Effector memory CD4-positive, alpha-beta T cell (primary cell): Measurements from ENCODE around the gene IL17REL.

ENCODE experiments used
- DNase-seq, 3 donors: peaks; one replicate each; pipeline ENCODE4 v3.0.0-alpha.2; 2020
- H3K27ac ChIP-seq: 2 replicates; pipeline ENCODE4 v1.7.0; 2013; ENCODE audit warnings: mild to moderate bottlenecking, low read length, moderate library complexity; ENCODE audit not compliant: insufficient read depth, poor library complexity, severe bottlenecking
- H3K27me3 ChIP-seq: replicated peaks from 2 replicates; pipeline ENCODE4 v1.7.0; 2013; ENCODE audit warnings: mild to moderate bottlenecking, low read length; ENCODE audit not compliant: insufficient read depth, control insufficient read depth, poor library complexity, severe bottlenecking
- H3K36me3 ChIP-seq: 2 replicates; pipeline ENCODE4 v1.7.0; 2013; ENCODE audit warnings: mild to moderate bottlenecking, low read length, moderate library complexity; ENCODE audit not compliant: control insufficient read depth, insufficient read depth
- H3K4me1 ChIP-seq: 2 replicates; pipeline ENCODE4 v1.7.0; 2013; ENCODE audit warnings: low read length, mild to moderate bottlenecking; ENCODE audit not compliant: control insufficient read depth, insufficient read depth, poor library complexity, severe bottlenecking
- H3K4me3 ChIP-seq: 2 replicates; pipeline ENCODE4 v1.7.0; 2013; ENCODE audit warnings: low read length, low read depth, mild to moderate bottlenecking; ENCODE audit not compliant: insufficient read depth, poor library complexity, severe bottlenecking
- H3K9me3 ChIP-seq: 2 replicates; pipeline ENCODE4 v1.7.0; 2013; ENCODE audit warnings: mild to moderate bottlenecking, low read length, moderate library complexity; ENCODE audit not compliant: control insufficient read depth

Gene IL17REL

DNA sequence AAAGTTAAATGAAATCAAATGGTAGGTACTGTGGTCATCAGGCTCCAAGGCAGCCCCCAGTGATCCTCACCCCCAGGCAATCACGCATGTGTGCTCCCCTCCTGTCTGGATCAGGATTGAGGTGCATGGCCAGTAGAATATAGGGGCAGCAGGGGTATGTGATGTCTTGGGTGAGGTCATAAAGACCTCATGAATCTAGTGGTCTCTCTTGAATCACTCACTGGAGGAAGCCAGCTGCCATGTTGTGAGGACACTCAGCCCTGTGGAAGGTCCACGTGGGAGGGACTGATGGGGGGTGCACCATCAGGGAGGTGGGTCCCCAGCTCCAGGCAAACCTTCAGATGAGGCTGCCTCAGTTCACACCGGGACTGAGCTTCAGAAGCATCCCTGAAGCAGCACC is 6.8 kb upstream of the IL17REL start:
- Histone ChIP-seq H3K9me3 (no peaks in the 10 kb centered on the region), H3K36me3 (no peaks in the 10 kb centered on the region), H3K27me3 (peaks cover 4% of the 10 kb centered on the region), H3K27ac (no peak overlapping the region), H3K4me1 (peaks cover 25% of the 10 kb centered on the region), H3K4me3 (no peak overlapping the region)
- no peak for DNase-seq

DNA sequence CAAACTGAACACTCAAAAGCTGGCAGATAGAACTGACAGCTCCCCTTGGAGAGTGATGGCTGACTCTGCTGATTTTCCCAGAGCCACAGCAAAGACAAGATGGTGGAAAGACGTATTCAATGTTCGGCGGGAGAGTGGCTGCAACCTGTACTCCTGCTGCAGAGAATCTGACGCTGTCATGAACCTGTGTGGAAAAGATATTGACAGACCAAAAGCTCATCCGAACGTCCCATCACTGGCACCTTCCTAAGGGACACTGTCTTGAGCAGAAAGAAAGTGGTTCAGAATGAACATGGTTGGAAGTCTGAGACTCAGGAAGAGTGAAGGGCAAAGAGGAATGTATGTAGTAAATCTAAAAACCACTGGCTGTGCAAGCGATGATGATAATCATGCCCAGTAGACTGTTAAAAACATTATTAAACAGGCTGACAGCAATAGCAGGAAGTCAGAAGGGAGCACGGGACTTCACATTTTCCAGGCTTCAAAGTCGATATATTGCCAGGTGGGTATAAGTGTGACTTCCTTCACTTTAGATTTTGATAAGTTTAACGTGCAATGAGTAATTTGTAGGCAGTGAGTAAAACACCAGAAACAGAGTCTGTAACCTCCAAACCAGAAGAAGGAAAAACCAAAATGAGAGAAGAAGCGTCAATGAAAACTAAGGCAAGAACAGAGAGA is 6.2 kb upstream of the IL17REL start:
- Histone ChIP-seq H3K4me1 (peaks cover 29% of the 10 kb centered on the region), H3K27ac (no peak overlapping the region), H3K36me3 (no peaks in the 10 kb centered on the region), H3K4me3 (no peak overlapping the region), H3K9me3 (no peaks in the 10 kb centered on the region), H3K27me3 (peaks cover 8% of the 10 kb centered on the region)
- DNase-seq: no peak

DNA sequence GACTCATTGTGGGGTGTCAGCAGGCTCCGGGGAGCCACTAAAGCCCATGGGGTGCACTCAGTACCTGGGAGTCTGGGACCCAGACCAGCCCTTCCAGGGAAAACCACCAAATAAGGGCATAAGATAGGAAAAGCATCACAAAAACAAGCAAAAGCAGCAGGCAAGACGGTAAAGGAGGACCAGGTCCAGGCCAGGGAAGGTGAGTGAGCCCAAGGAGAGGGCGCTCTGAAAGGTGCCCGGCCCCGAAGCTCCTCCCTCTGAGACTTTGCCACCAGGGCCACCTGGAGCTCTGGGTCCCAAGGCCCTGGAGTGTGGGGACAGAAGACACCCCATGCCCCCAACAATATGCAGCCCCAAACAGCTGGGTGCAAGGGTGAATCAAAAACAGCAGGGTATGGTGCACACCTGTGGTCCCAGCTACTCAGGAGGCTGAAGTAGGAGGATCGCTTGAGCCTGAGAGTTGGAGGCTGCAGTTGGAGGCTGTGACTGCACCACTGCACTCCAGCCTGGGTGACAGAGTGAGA is 5.2 kb upstream of the IL17REL start:
- Histone ChIP-seq H3K27ac (peak overlapping the region; percentile 39), H3K27me3 (peaks cover 8% of the 10 kb centered on the region), H3K36me3 (no peaks in the 10 kb centered on the region), H3K9me3 (no peaks in the 10 kb centered on the region), H3K4me1 (peaks cover 29% of the 10 kb centered on the region), H3K4me3 (no peak overlapping the region)
- DNase-seq: no peak

DNA sequence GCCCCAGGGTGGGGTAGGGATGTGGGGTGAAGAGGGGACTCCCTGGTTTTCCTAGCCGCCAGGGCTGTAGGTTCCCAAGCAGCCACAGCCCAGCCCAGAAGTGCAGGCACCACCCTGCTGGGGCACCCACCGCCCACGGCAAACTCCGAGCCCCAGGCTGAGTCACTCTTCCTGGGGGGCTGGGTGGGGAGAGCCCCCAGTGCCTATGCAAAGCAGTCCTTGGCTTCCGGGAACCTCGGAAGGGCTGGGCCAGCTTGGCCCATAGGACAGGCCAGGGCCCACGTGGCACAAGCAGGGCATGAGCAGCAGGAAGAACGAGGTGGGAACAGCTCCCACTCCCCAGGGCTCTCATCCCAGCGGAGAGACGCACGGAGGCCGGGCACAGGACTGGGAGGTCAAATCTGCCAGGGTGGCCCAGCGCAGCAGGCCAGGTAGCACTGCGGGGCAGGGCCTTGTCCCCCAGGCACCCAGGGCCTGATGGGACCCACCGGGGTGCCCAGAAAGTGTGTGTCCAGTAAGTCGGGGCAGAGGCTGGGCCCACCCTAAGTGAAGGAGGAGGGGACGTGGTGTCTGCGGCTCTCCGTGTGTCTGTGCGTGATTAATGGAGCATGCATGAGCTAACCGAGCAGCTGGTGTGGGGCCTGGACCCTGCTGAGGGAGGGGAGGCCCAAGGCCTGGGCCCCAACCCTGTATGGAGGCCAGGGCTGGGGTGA is 4.6 kb upstream of the IL17REL start:
- peaks cover 29% of the 10 kb centered on the region for H3K4me1 ChIP-seq
- no peaks in the 10 kb centered on the region for H3K36me3 ChIP-seq
- H3K27ac ChIP-seq: peak overlapping the region; percentile 39
- no peaks in the 10 kb centered on the region for H3K9me3 ChIP-seq
- H3K27me3 ChIP-seq: peaks cover 8% of the 10 kb centered on the region
- peak in 1 of 3 donors; percentile 55 for DNase-seq
- no peak overlapping the region for H3K4me3 ChIP-seq

DNA sequence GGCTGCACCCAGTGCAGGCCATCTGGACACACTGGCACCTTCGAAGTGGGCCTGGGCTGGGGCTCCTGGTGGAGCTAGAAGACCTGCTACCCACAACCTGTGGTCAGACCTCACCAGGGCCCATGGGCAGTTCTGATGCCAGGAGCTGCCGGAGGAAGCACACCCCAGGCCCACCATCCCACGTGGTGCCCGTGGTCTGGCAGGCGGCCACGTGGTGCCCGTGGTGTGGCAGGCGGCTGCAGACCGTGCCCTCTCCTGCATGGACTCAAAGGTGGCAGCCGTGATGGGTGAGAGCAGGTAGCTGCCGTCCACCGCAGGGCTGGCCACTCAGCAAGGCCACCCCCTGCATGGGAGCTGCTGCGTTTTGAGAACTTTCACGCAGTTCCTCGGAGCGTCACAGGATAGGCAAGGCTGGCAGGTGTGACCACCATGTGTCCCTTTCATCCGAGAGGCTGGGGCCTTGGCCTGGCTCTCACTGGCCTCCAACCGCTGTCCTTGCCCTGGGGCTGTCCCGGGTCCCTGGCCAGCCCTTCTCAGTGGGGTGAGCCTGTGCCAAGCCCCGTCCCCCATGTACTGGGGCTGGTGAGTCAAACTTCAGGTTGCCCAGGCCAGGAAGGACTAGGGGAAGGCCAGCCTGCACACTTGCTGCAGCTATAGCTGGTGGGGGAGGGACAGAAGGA is 3.9 kb upstream of the IL17REL start:
- peak overlapping the region; percentile 10 for H3K27ac ChIP-seq
- no peaks in the 10 kb centered on the region for H3K36me3 ChIP-seq
- DNase-seq: no peak
- H3K27me3 ChIP-seq: peaks cover 11% of the 10 kb centered on the region
- no peaks in the 10 kb centered on the region for H3K9me3 ChIP-seq
- H3K4me3 ChIP-seq: no peak overlapping the region
- peaks cover 33% of the 10 kb centered on the region for H3K4me1 ChIP-seq

DNA sequence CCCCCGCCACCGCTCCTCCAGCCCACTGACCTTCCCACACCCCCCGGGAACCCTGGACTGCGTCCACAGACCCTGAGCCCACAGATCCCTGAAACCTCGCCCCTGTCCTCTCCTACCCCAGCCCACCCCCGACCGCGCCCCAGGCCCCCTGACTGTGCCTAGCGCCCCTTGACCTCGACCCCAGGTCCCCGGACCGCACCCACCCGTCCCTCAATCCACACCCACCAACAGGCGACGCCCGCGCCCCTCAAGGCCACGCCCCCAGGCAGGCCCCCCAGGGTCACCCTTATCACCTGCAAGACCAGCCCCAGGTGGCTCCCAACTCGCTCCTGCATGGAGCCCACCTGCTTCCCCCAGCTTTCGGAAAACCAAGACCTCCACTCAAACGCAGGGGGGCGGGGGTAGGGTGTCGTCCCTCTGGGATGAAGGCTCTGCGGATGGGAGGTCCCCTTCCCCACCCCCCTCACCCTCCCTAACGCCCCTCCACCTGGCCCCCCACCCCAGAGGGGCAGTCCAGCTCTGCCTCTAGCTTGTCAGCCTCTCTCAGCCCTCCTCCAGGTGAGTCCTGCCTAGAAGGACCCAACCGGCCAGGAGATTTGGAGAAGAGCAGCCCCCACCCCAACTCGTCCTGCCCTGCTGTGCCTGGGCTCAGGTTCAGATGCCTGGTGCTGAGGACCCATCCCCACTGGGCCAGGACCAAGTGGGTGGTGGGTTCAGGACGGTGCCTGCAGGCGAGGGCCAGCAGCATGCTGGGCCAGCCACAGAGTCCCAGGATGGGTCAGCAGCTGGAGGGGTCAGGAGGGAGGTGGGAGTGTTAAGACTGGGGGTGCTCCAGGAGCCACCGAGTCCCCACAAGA is 3.1 kb upstream of the IL17REL start:
- H3K27me3 ChIP-seq: peaks cover 18% of the 10 kb centered on the region
- H3K27ac ChIP-seq: no peak overlapping the region
- H3K4me3 ChIP-seq: no peak overlapping the region
- no peak for DNase-seq
- H3K36me3 ChIP-seq: no peaks in the 10 kb centered on the region
- H3K4me1 ChIP-seq: peaks cover 39% of the 10 kb centered on the region
- no peaks in the 10 kb centered on the region for H3K9me3 ChIP-seq

DNA sequence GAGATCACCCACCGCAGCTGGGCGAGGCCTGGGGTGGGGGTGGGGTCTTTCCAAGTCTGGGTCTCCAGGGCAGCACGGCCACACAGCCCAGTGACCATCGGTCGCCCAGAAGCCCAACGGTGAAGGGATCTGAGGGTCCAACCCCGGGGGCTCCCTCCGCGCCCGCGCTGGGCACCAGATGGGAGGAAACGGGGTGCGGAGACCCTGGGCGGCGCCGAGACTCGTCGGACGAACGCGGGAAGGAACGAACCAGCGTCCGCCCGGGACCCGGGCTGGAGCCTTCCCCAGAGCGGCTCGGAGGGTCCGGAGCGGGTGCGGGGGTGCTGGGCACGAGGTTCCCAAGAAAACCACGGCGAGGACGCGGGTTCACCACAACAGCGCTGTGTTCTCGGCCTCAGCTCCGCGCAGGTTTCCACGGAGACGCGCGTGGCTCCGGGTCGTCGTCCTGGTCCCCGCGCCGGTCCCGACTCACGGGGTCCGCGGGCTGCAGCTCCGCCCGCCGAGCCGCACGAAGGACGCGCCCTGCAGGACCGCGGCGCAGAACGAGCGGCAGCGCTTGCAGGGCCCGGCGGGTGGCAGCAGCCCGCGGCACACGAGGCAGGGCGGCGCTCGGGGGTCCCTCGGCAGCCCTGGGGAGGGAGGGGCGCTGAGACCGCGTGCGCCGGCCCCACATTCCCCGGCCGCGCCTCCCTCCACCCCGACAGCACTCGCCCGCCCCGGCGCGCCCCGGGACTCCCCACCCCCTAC is 2.3 kb upstream of the IL17REL start:
- Histone ChIP-seq H3K4me3 (peak overlapping the region; percentile 25), H3K36me3 (no peaks in the 10 kb centered on the region), H3K27me3 (peaks cover 25% of the 10 kb centered on the region), H3K4me1 (peaks cover 45% of the 10 kb centered on the region), H3K27ac (no peak overlapping the region), H3K9me3 (no peaks in the 10 kb centered on the region)
- no peak for DNase-seq

DNA sequence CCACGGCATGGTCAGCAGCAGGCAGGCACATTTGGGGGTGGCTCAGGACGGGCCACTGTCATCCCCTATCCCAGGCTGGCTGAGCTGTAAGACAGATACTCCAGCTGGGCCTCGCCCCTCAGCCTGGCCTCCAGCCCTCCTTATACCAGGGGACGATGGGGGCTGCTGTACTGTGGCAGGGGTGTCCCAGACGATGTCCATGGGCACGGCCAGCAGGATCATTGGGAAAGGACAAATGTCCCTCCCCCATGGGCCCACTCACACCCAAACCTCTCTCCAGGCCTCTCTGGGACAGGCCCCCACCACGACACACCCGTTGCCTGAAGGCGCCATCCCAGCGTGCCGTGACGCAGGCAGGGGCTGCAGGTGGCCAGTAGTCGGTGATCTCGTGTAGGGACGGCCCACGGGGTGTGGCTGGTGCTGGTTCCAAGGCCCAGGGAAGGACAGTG is 1.5 kb upstream of the IL17REL start:
- H3K4me1 ChIP-seq: peaks cover 44% of the 10 kb centered on the region
- no peak overlapping the region for H3K4me3 ChIP-seq
- H3K9me3 ChIP-seq: no peaks in the 10 kb centered on the region
- no peaks in the 10 kb centered on the region for H3K36me3 ChIP-seq
- H3K27ac ChIP-seq: no peak overlapping the region
- no peak for DNase-seq
- H3K27me3 ChIP-seq: peaks cover 27% of the 10 kb centered on the region
